SH-SY5Y (cell line): ENCODE measurements around the gene TFF2.

Experiments used
- GATA2 ChIP-seq: IDR thresholded peaks from 2 replicates; pipeline ENCODE4 v1.6.1; 2011; ENCODE audit warnings: mild to moderate bottlenecking, low read depth, low read length
- GATA3 ChIP-seq: IDR thresholded peaks from 2 replicates; pipeline ENCODE4 v1.6.1; 2011; ENCODE audit warnings: low read depth, mild to moderate bottlenecking, low read length, moderate library complexity

DNA sequence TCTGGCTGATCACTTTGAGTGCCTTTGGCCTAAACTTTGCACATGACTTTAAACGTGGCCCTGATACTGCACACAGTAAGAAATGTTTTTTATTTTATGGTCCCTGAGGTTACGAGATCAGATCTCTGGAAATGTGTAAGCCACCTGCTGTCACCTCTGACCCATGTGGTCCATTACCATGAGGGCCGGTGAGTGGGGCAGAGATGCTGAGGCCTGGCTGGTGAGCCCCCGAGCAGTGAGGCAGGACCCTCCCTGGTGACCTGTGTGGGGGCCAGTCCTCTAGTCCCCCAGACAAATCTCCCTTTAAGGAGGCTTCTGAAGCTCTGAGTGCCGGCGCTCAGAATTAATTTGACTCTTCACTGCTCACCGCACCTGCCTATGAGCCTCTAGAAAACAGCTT, 48.0 kb downstream of the TFF2 start:
- TF ChIP-seq GATA3 (no peak), GATA2 (no peak)
